PC-3 (cell line): Measurements from ENCODE around the gene CA5B. TPM values are rescaled to one million over a fixed set of nuclear protein-coding genes. Genes with fewer than 3 reads are reported as not detected.
"Not testable (repeated sequence)": the region's sequence is repeated elsewhere in the genome, so short reads cannot be mapped to it uniquely, and the experiment has no call there.

Experiments used
- ATAC-seq: fragments of 200-7000 bp; cut with Tn5 transposase; 2 replicates; pipeline ENCODE4 v1.9.1; 2020; ENCODE audit warnings: mild to moderate bottlenecking, moderate library complexity
- BruUV-seq: library from RNA; stranded (reverse); fragments of 400-500 nt; replicated peaks from 2 replicates; lab custom pipeline; 2021; lab: Mats Ljungman, UMichigan
- CTCF ChIA-PET: fragments of 300-600 bp; sonication (Branson Sonifier 250); formaldehyde crosslinking; loops from one replicate; lab custom pipeline; 2022; ENCODE audit warnings: antibody characterized with exemption; lab: Charles Lee
- POLR2A ChIA-PET: fragments of 300-600 bp; sonication (Branson Sonifier 250); formaldehyde crosslinking; loops from one replicate; lab custom pipeline; 2022; ENCODE audit warnings: antibody characterized with exemption; ENCODE audit not compliant: unreplicated experiment; lab: Charles Lee
- DNase-seq: peaks from one replicate; pipeline ENCODE4 v3.0.0-alpha.2; 2015
- H2AFZ ChIP-seq: fragments of 300-600 bp; sonication (generic); 2 replicates; pipeline ENCODE4 v1.6.0; 2016; ENCODE audit warnings: antibody characterized with exemption, low read length
- H3F3A ChIP-seq: fragments of 300-600 bp; sonication (generic); one replicate; pipeline ENCODE4 v1.6.0; 2017; ENCODE audit warnings: antibody characterized with exemption, low read length, control low read depth, mild to moderate bottlenecking; ENCODE audit not compliant: unreplicated experiment
- H3K27ac ChIP-seq: fragments of 300-600 bp; sonication (generic); 2 replicates; pipeline ENCODE4 v1.5.1; 2016; ENCODE audit warnings: mild to moderate bottlenecking, low read length
- H3K27me3 ChIP-seq: fragments of 300-600 bp; sonication (generic); 2 replicates; pipeline ENCODE4 v1.6.1; 2016; ENCODE audit warnings: low read length, mixed read lengths
- H3K36me3 ChIP-seq: fragments of 300-600 bp; sonication (generic); 2 replicates; pipeline ENCODE4 v1.6.1; 2016; ENCODE audit warnings: low read depth, mixed run types, low read length, mixed read lengths
- H3K4me1 ChIP-seq: fragments of 300-600 bp; sonication (generic); 2 replicates; pipeline ENCODE4 v1.5.1; 2016; ENCODE audit warnings: low read length; ENCODE audit not compliant: insufficient read depth
- H3K4me2 ChIP-seq: fragments of 300-600 bp; sonication (generic); 2 replicates; pipeline ENCODE4 v1.6.0; 2016; ENCODE audit warnings: low read length
- H3K4me3 ChIP-seq: fragments of 300-600 bp; sonication (generic); 2 replicates; pipeline ENCODE4 v1.5.1; 2016; ENCODE audit warnings: mild to moderate bottlenecking, low read length, mixed read lengths
- H3K79me2 ChIP-seq: fragments of 300-600 bp; sonication (generic); 2 replicates; pipeline ENCODE4 v1.6.1; 2017; ENCODE audit warnings: low read length, mixed read lengths
- H3K9ac ChIP-seq: fragments of 300-600 bp; sonication (generic); 2 replicates; pipeline ENCODE4 v1.6.0; 2016; ENCODE audit warnings: mild to moderate bottlenecking, low read length
- H3K9me2 ChIP-seq: fragments of 300-600 bp; sonication (generic); replicated peaks from 2 replicates; pipeline ENCODE4 v1.6.1; 2016; ENCODE audit warnings: mixed run types, low read length, mixed read lengths
- H3K9me3 ChIP-seq: fragments of 300-600 bp; sonication (generic); 2 replicates; pipeline ENCODE4 v1.6.1; 2016; ENCODE audit warnings: low read length, mixed read lengths
- H4K20me1 ChIP-seq: fragments of 300-600 bp; sonication (generic); 2 replicates; pipeline ENCODE4 v1.6.1; 2016; ENCODE audit warnings: low read length, mixed read lengths
- EZH2 ChIP-seq: fragments of 300-600 bp; sonication (generic); IDR thresholded peaks from one replicate; pipeline ENCODE4 v1.6.1; 2017; ENCODE audit warnings: antibody characterized with exemption, mild to moderate bottlenecking, low read length; ENCODE audit not compliant: unreplicated experiment
- EZH2phosphoT487 ChIP-seq: fragments of 300-600 bp; sonication (generic); IDR thresholded peaks from 2 replicates; pipeline ENCODE4 v1.6.1; 2018; ENCODE audit warnings: mild to moderate bottlenecking, antibody characterized with exemption, low read length, borderline replicate concordance
- intact Hi-C: fragments of 100-400 bp; cut with micrococcal nuclease; formaldehyde crosslinking; loops from 2 replicates; pipeline ENCODE4 v1.9.0; 2023
- total RNA-seq: library from RNA; depleted of rRNA; stranded (reverse); fragments of >200 nt; gene quantifications from 2 replicates; pipeline ENCODE4 v1.2.3, GENCODE V29; 2014
- TF ChIP-seq, protein P1 (sequence below): fragments of 300-600 bp; sonication (generic); conservative IDR thresholded peaks from 2 replicates; pipeline ENCODE4 v1.5.1; 2017; ENCODE audit warnings: antibody characterized with exemption, low read depth, mild to moderate bottlenecking, low read length

CA5B gene
- total RNA-seq, 1 experiment from 2014 or later = 8.5 TPM

GRCh38 chrX:15751155-15751819, 13.2 kb downstream of the CA5B start:
- Histone ChIP-seq H3K36me3 (no peaks in the 10 kb centered on the region), H3K9me3 (no peaks in the 10 kb centered on the region), H3K4me2 (peak overlapping the region; percentile 86), H2AFZ (no peak overlapping the region), H3K4me1 (peaks cover 35% of the 10 kb centered on the region), H3K4me3 (peak overlapping the region; percentile 54), H3F3A (peaks cover 16% of the 10 kb centered on the region), H3K9me2 (no peaks in the 10 kb centered on the region), H3K27ac (peak overlapping the region; percentile 100), H3K27me3 (no peaks in the 10 kb centered on the region), H4K20me1 (no peaks in the 10 kb centered on the region), H3K9ac (peak overlapping the region; percentile 93), H3K79me2 (no peaks in the 10 kb centered on the region)
- ChIA-PET CTCF (no interaction called here), POLR2A (no interaction called here)
- TF ChIP-seq, protein P1, sequence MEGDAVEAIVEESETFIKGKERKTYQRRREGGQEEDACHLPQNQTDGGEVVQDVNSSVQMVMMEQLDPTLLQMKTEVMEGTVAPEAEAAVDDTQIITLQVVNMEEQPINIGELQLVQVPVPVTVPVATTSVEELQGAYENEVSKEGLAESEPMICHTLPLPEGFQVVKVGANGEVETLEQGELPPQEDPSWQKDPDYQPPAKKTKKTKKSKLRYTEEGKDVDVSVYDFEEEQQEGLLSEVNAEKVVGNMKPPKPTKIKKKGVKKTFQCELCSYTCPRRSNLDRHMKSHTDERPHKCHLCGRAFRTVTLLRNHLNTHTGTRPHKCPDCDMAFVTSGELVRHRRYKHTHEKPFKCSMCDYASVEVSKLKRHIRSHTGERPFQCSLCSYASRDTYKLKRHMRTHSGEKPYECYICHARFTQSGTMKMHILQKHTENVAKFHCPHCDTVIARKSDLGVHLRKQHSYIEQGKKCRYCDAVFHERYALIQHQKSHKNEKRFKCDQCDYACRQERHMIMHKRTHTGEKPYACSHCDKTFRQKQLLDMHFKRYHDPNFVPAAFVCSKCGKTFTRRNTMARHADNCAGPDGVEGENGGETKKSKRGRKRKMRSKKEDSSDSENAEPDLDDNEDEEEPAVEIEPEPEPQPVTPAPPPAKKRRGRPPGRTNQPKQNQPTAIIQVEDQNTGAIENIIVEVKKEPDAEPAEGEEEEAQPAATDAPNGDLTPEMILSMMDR = no peak
- no peak for TF ChIP-seq EZH2
- ATAC-seq = peak; percentile 89
- intact Hi-C loops = loop anchor here (1.0 to 5.0 kb wide), 3 partner anchors 13 to 100 kb away; partner anchors contain the start of gene CA5B
- peak; percentile 86 for DNase-seq
- no TSS peak for BruUV-seq

- no peak for TF ChIP-seq EZH2phosphoT487
- TF ChIP-seq, protein P1 = no peak
- no peak for TF ChIP-seq EZH2
- H3K27ac ChIP-seq = no peak overlapping the region
- H3K27me3 ChIP-seq = no peaks in the 10 kb centered on the region
- intact Hi-C loops = no loop called here
- no peaks in the 10 kb centered on the region for H3K9me2 ChIP-seq
- no peak overlapping the region for H2AFZ ChIP-seq
- H4K20me1 ChIP-seq = no peaks in the 10 kb centered on the region
- BruUV-seq = no TSS peak
- no peak overlapping the region for H3K4me3 ChIP-seq
- H3K36me3 ChIP-seq = no peaks in the 10 kb centered on the region
- H3K9ac ChIP-seq = no peak overlapping the region
- H3K4me2 ChIP-seq = no peak overlapping the region
- DNase-seq (no peak), ATAC-seq (no peak)
- no peaks in the 10 kb centered on the region for H3K79me2 ChIP-seq
- POLR2A ChIA-PET = no interaction called here
- CTCF ChIA-PET = no interaction called here
- no peaks in the 10 kb centered on the region for H3K9me3 ChIP-seq
- peaks cover 18% of the 10 kb centered on the region for H3K4me1 ChIP-seq
- H3F3A ChIP-seq = peaks cover 15% of the 10 kb centered on the region
Measured at GRCh38 chrX:15755091-15755490, 17.0 kb downstream of the CA5B start.

- CTCF ChIA-PET = no interaction called here
- Histone ChIP-seq H4K20me1 (no peaks in the 10 kb centered on the region), H3K79me2 (no peaks in the 10 kb centered on the region), H3K36me3 (no peaks in the 10 kb centered on the region), H3K27me3 (no peaks in the 10 kb centered on the region), H3K4me2 (no peak overlapping the region), H3K9me2 (no peaks in the 10 kb centered on the region), H3K4me1 (no peaks in the 10 kb centered on the region), H3K27ac (no peak overlapping the region), H2AFZ (no peak overlapping the region), H3K9me3 (no peaks in the 10 kb centered on the region), H3K4me3 (no peak overlapping the region), H3F3A (no peaks in the 10 kb centered on the region), H3K9ac (no peak overlapping the region)
- POLR2A ChIA-PET = no interaction called here
- BruUV-seq = no TSS peak
- intact Hi-C loops = no loop called here
- TF ChIP-seq EZH2phosphoT487 = no peak
- TF ChIP-seq EZH2 = no peak
- DNase-seq = no peak
- ATAC-seq = no peak
Measured at GRCh38 chrX:15758140-15758539, 20.1 kb downstream of the CA5B start.

DNA sequence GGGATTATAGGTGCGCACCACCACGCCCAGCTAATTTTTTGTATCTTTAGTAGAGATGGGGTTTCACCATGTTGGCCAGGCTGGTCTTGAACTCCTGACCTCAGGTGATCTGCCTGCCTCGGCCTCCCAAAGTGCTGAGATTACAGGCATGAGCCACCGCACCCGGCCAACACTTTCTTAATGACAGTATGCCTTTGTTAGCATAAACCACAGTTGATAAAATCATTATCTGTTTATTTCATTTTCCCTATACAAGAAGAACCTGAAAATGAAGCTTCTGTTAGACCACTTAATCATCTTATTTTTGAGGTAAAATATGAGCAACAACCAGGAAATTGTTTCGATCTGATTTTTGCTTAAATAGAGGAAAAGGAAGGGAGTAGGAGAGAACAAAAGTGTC, 21.8 kb downstream of the CA5B start:
- H3K36me3 ChIP-seq, H3K27ac ChIP-seq, BruUV-seq, H3K9me2 ChIP-seq, H3K9me3 ChIP-seq, intact Hi-C loops, DNase-seq, H4K20me1 ChIP-seq, H3F3A ChIP-seq, H3K4me3 ChIP-seq, H3K9ac ChIP-seq, H3K4me2 ChIP-seq, H3K27me3 ChIP-seq, H3K79me2 ChIP-seq, H3K4me1 ChIP-seq, ATAC-seq, CTCF ChIA-PET, H2AFZ ChIP-seq: not testable (repeated sequence)
- POLR2A ChIA-PET = interaction anchor here (0.7 kb wide), 1 partner anchor 22 kb away, joined by 3 read pairs; no protein-coding TSS in a partner anchor
